ENCODE data around the gene AFDN.

- no peak for TF ChIP-seq CTCF (conservative IDR thresholded peaks at IDR 0.05; ENCODE audit: low read length)
- TF ChIP-seq EZH2phosphoT487 (IDR thresholded peaks at IDR 0.05; ENCODE audit: borderline replicate concordance) = no peak
Measured at GRCh38 chr6:167824591-167825331, 1.9 kb upstream of the AFDN start.
